Fibroblast of villous mesenchyme (primary cell): Measurements from ENCODE around the gene CCDC86. TPM values are rescaled to one million over a fixed set of nuclear protein-coding genes. Genes with fewer than 3 reads are reported as not detected.

ENCODE experiments used
- DNase-seq: peaks from one replicate; pipeline ENCODE4 v3.0.0-alpha.2; 2010; ENCODE audit warnings: low read depth
- H3K4me3 ChIP-seq: 2 replicates; pipeline ENCODE4 v1.5.1; 2011; ENCODE audit warnings: low read depth, mild to moderate bottlenecking, low read length
- total RNA-seq: library from RNA; depleted of rRNA; stranded (reverse); fragments of >200 nt; gene quantifications from 2 replicates; pipeline ENCODE4 v1.2.3, GENCODE V29; 2012
- TF ChIP-seq, protein P1 (sequence below): IDR thresholded peaks from 2 replicates; pipeline ENCODE4 v1.5.1; 2012; ENCODE audit warnings: low read depth, mild to moderate bottlenecking, low read length; ENCODE audit not compliant: insufficient read depth

The CCDC86 gene
- total RNA-seq, 1 donor: 11.2 TPM

DNA sequence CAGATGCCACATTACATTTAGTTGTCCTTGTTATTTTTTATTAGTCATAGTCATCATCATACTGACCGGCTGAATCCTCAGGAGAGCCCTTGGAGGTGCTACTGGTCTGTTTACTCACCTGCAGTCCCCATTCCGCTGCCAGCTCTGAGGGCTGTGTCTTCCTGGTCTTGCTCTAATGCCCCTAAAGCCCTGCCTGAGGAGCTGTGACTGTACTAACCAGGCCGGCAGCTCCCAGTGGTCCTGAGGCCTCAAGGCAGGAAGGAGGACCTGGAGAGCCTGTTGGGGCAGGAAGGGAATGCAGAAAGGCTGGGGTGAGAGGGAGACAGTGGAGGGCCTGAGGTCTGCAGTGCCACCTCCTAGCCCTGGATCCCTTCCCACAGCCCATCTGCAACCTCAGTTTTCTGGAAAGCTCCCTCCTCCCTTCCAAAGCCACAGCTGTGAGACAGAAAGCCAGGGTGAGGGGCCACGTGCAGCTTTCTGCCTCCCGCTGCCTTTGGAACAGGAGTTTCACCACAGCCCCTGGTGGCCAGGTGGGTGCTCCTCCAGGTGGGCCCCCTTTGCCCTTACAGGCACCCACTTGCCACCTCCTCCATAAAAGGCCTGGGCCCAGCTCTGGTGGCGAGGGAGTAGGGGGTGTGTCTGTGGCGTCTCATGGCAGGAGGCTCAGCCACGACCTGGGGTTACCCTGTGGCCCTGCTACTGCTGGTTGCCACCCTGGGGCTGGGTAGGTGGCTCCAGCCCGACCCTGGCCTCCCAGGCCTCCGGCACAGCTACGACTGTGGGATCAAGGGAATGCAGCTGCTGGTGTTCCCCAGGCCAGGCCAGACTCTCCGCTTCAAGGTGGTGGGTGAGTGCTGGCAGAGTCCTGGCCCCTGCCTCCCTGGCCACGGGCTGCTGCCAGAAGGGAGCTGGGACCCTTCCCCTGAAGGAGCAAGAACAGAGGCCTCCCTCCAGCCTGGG, 25.3 kb downstream of the CCDC86 start, which contains the start of gene ZP1:
Gene ZP1, plus strand, starts transcription at position 632 of the 960 bp plus-strand sequence. Its CDS starts 20 bp downstream, at position 652.
- TF ChIP-seq, protein P1, sequence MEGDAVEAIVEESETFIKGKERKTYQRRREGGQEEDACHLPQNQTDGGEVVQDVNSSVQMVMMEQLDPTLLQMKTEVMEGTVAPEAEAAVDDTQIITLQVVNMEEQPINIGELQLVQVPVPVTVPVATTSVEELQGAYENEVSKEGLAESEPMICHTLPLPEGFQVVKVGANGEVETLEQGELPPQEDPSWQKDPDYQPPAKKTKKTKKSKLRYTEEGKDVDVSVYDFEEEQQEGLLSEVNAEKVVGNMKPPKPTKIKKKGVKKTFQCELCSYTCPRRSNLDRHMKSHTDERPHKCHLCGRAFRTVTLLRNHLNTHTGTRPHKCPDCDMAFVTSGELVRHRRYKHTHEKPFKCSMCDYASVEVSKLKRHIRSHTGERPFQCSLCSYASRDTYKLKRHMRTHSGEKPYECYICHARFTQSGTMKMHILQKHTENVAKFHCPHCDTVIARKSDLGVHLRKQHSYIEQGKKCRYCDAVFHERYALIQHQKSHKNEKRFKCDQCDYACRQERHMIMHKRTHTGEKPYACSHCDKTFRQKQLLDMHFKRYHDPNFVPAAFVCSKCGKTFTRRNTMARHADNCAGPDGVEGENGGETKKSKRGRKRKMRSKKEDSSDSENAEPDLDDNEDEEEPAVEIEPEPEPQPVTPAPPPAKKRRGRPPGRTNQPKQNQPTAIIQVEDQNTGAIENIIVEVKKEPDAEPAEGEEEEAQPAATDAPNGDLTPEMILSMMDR: no peak
- no peak for DNase-seq
- no peak within 1 kb of the TSS for H3K4me3 ChIP-seq

DNA sequence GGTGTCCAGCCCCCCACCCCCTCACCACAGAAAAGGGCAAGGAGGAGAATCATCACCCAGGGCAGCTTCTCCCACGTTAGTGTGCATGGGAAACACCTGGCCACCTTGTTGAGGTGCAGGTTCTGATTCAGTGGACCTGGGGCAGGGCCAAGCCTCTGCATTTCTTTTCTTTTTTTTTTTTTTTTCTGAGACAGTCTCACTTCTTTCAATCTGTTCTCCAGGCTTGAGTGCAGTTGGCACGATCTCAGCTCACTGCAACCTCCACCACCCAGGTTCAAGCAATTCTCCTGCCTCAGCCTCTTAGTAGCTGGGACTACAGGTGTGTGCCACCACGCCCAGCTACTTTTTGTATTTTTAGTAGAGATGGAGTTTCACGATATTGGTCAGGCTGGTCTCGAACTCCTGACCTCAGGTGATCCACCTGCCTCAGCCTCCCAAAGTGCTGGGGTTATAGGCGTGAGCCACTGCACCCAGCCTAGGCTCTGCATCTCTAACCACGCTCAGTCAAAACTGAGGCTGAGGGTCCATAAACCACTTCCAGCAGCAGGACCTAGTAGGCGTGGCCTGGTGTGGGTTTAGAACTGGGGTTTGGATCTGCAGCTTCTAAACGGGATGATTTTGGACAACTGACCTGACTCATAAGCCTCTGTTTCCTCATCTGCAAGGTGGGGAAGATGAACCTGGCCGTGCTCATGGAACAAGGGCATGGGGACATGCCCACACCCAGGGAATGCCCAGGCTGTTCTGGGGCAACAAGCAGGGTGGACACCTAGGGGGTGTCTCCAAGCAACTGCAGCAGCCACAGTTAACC, 26.2 kb downstream of the CCDC86 start:
- H3K4me3 ChIP-seq: no peak overlapping the region
- TF ChIP-seq, protein P1: no peak
- DNase-seq: no peak

DNA sequence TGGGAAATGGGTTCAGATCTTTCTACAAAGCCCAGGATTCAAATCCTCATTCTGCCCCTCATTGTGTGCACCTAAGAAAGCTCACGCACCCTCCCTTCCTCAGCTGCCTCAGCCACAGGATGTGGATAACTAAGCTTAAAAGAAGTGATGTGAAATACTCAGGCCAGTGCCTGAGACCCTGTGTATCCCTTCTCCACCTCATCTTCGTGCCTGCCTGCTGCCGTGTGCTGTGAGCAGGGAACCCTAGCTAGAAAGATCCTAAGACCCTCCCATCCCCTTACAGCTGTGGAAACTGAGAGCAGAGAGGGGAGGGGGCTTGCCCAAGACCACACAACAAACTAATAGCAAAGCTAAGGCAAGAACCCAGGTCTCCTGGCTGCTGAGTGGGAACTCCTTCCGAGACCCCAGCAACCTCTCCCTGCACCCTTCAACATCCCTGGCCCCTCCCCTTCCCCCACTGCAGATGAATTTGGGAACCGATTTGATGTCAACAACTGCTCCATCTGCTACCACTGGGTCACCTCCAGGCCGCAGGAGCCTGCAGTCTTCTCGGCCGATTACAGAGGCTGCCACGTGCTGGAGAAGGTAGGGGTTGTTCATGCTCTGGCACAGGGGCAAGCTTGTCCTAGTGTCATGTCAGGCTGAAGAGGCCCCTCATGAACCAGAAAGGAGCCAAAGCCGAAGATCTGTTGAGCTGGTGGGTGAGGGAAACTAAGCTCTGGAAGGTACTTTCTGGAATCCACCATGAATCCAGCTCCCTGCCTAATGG, 27.0 kb downstream of the CCDC86 start:
- TF ChIP-seq, protein P1: no peak
- DNase-seq: no peak

DNA sequence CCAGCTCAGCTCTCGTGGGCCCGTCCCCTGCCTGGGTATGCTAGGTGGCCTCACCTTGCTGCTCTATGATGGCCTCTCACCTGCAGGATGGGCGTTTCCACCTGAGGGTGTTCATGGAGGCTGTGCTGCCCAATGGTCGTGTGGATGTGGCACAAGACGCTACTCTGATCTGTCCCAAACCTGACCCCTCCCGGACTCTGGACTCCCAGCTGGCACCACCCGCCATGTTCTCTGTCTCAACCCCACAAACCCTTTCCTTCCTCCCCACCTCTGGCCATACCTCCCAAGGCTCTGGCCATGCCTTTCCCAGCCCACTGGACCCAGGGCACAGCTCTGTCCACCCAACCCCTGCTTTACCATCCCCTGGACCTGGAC, 27.5 kb downstream of the CCDC86 start:
- DNase-seq: no peak
- TF ChIP-seq, protein P1: no peak
- H3K4me3 ChIP-seq: no peak overlapping the region

More for the DNA sequence above, 27.0 kb downstream of the CCDC86 start:
- no peak overlapping the region for H3K4me3 ChIP-seq

DNA sequence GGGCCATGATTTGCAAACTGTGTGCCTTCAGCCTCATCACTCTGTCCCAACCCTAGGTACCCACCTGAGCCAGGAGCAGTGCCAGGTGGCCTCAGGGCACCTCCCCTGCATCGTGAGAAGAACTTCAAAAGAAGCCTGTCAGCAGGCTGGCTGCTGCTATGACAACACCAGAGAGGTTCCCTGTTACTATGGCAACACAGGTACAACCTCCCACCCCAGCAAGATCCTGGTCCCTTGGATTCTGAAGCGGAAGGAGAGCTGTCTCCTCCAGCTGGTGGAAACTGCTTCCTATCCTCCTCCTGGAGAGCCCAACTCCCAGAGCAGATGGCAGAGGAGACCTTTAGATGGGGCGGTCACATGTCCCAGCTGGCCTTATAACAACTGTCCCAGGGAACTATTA, 28.4 kb downstream of the CCDC86 start:
- DNase-seq: no peak
- H3K4me3 ChIP-seq: no peak overlapping the region
- TF ChIP-seq, protein P1: no peak

DNA sequence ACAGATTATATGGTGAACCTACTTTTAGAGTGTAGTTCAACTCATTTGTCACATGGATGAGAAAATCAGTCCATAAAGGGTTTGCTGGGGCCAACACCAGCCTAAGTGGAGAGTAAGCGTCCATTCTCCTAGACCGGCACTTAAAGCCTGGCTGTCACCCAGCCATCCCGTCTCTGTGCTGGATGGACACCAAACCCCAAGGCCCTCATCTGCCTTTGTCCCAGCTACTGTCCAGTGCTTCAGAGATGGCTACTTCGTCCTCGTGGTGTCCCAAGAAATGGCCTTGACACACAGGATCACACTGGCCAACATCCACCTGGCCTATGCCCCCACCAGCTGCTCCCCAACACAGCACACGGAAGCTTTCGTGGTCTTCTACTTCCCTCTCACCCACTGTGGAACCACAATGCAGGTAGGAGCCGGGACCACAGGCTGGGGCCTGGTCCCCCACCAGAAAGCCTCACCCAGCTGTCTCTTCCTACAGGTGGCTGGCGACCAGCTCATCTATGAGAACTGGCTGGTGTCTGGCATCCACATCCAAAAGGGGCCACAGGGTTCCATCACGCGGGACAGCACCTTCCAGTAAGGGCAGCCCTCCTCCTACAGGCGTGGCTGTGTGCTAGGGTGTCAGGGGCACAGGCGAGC, 28.9 kb downstream of the CCDC86 start:
- H3K4me3 ChIP-seq: no peak overlapping the region
- TF ChIP-seq, protein P1: no peak
- DNase-seq: no peak
